Uterus (tissue), 4 donors: Measurements from ENCODE around the gene WDFY2. TPM values are rescaled to one million over a fixed set of nuclear protein-coding genes. Genes with fewer than 3 reads are reported as not detected.

ENCODE experiments used
- DNase-seq, 2 donors: peaks; one replicate each; pipeline ENCODE4 v3.0.0-alpha.2; 2019 to 2020
- H3K27ac ChIP-seq, 2 donors: fragments of 200-600 bp; sonication (generic); 1 replicate in 1 of 2; 2 replicates in 1 of 2; pipeline ENCODE4 v1.5.1; 2016 to 2018
- H3K27me3 ChIP-seq, 2 donors: fragments of 200-600 bp; sonication (generic); one replicate each; pipeline ENCODE4 v1.5.1; 2018 to 2019; ENCODE audit warnings: control low read depth in 1 of 2
- H3K36me3 ChIP-seq, 2 donors: fragments of 200-600 bp; sonication (generic); one replicate each; pipeline ENCODE4 v1.5.1; 2019; ENCODE audit warnings: control low read depth in 1 of 2
- H3K4me1 ChIP-seq, 2 donors: fragments of 200-600 bp; sonication (generic); one replicate each; pipeline ENCODE4 v1.5.1; 2018 to 2019; ENCODE audit warnings: control low read depth in 1 of 2
- H3K4me3 ChIP-seq, 2 donors: fragments of 200-600 bp; sonication (generic); 1 replicate in 1 of 2; 2 replicates in 1 of 2; pipeline ENCODE4 v1.5.1; 2018 to 2019; ENCODE audit warnings: mild to moderate bottlenecking in 1 of 2
- H3K9me3 ChIP-seq, 2 donors: fragments of 200-600 bp; sonication (generic); one replicate each; pipeline ENCODE4 v1.5.1; 2019; ENCODE audit warnings: control low read depth in 1 of 2
- CTCF ChIP-seq, 4 experiments: fragments of 200-600 bp in 2 of 4; fragments of 450-650 bp in 2 of 4; sonication (generic) in 2 of 4; IDR thresholded peaks; one replicate each; pipeline ENCODE4 v1.5.1; 2016 to 2019; ENCODE audit warnings: antibody characterized with exemption in 4 of 4, mild to moderate bottlenecking in 2 of 4, moderate library complexity in 1 of 4
- POLR2A ChIP-seq, 2 donors: fragments of 450-650 bp; IDR thresholded peaks; one replicate each; pipeline ENCODE4 v1.6.1; 2016; ENCODE audit warnings: antibody characterized with exemption in 2 of 2, mild to moderate bottlenecking in 1 of 2, moderate library complexity in 1 of 2
- intact Hi-C: fragments of 100-400 bp; cut with DNase I; formaldehyde crosslinking; loops from one replicate; pipeline ENCODE4 v1.15.1; 2023; ENCODE audit warnings: low total_unique reads
- total RNA-seq, 4 donors: library from RNA; depleted of rRNA in 3 of 4; stranded (reverse); fragments of >200 nt in 3 of 4; gene quantifications; one replicate each; pipeline versions ENCODE4 v1.1.0 to v1.2.4, GENCODE V29; 2014 to 2023
- donor health status: DM: yes; HTN: yes; CAD: no.

Gene WDFY2
- total RNA-seq, 4 donors from 2014 or later: 7.9 to 21.0 (median 9.1) TPM

GRCh38 chr13:51771418-51772104, 187.3 kb downstream of the WDFY2 start:
- DNase-seq: no peak
- intact Hi-C loops: no loop called here
- Histone ChIP-seq H3K27ac (peak overlapping the region; percentile 92 to 96), H3K4me3 (no peak overlapping the region), H3K27me3 (no peaks in the 10 kb centered on the region), H3K36me3 (no peaks in the 10 kb centered on the region), H3K4me1 (peaks cover 9 to 10% of the 10 kb centered on the region in 2 donors), H3K9me3 (no peaks in the 10 kb centered on the region)
- TF ChIP-seq POLR2A (IDR thresholded peaks at IDR 0.05): no peak
- TF ChIP-seq CTCF (IDR thresholded peaks at IDR 0.05): no peak

DNA sequence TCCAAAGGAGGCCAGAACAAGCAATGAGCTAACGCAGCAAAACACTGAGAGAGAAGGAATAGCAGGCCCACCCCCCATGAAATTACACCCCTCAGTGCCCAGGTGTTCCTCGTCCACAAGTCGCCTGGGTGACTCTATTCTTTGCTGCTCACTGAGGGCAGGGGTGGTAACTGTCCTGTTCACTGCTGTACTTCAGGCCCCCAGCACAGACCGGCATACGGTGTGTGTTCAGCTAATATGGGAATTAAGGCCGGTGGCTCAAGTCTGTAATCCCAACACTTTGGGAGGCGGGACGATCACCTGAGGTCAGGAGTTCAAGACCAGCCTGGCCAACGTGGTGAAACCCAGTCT, 187.8 kb downstream of the WDFY2 start:
- Histone ChIP-seq H3K4me1 (peaks cover 9 to 10% of the 10 kb centered on the region in 2 donors), H3K36me3 (no peaks in the 10 kb centered on the region), H3K27ac (peak overlapping the region; percentile 92 to 96), H3K4me3 (no peak overlapping the region), H3K27me3 (no peaks in the 10 kb centered on the region), H3K9me3 (no peaks in the 10 kb centered on the region)
- TF ChIP-seq CTCF (IDR thresholded peaks at IDR 0.05): no peak
- no peak for TF ChIP-seq POLR2A (IDR thresholded peaks at IDR 0.05)
- intact Hi-C loops: no loop called here
- no peak for DNase-seq

- H3K27ac ChIP-seq: peak overlapping the region; percentile 27 to 92
- no peak overlapping the region for H3K4me3 ChIP-seq
- intact Hi-C loops: no loop called here
- H3K36me3 ChIP-seq: no peaks in the 10 kb centered on the region
- no peaks in the 10 kb centered on the region for H3K9me3 ChIP-seq
- H3K4me1 ChIP-seq: peaks cover 9 to 10% of the 10 kb centered on the region in 2 donors
- TF ChIP-seq POLR2A (IDR thresholded peaks at IDR 0.05): no peak
- TF ChIP-seq CTCF (IDR thresholded peaks at IDR 0.05): no peak
- no peaks in the 10 kb centered on the region for H3K27me3 ChIP-seq
- no peak for DNase-seq
These were observed 188.5 kb downstream of the WDFY2 start for GRCh38 chr13:51772781-51773180.

DNA sequence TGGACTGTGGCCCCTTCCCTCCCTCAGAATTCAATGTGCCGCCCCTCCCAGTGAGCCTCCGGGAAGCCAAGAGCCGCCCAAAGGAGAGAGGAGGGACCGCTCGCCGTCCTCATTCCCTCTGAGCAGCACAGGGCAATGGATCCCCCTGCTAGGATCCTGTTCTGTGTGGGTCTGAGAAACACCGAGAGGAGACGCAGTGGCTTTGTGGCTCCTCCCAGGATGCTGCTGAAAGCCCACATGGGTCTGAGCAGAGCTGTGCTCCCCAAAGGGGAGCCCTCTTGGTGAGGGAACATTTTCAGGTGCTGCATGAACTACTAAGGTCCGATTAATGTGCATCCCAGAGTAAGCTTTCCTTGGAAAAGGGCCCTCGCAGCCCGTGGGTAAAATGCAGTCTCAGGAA, 189.3 kb downstream of the WDFY2 start:
- peaks cover 9 to 10% of the 10 kb centered on the region in 2 donors for H3K4me1 ChIP-seq
- intact Hi-C loops: no loop called here
- no peak overlapping the region for H3K27ac ChIP-seq
- DNase-seq: no peak
- no peaks in the 10 kb centered on the region for H3K27me3 ChIP-seq
- H3K4me3 ChIP-seq: no peak overlapping the region
- no peak for TF ChIP-seq CTCF (IDR thresholded peaks at IDR 0.05)
- no peaks in the 10 kb centered on the region for H3K36me3 ChIP-seq
- H3K9me3 ChIP-seq: no peaks in the 10 kb centered on the region

DNA sequence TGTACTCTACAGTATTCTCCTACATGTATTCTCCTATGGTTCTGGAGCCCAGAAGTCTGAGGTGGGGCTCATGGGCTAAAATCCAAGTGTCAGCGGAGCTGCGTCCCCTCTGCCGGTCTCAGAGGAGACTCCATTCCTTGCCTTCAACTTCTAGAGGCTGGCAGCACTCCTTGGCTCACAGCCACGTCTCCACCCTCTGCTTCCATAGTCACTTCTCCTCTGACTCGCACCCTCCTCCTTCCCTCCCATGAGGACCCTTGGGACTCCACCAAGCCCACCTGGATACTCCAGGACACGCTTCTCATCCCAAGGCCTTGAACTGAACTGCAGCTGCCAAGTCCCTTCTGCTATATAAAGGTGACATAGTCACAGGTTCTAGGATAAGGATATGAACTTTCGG, 191.9 kb downstream of the WDFY2 start:
- DNase-seq: no peak
- no peaks in the 10 kb centered on the region for H3K4me1 ChIP-seq
- no peak for TF ChIP-seq CTCF (IDR thresholded peaks at IDR 0.05)
- TF ChIP-seq POLR2A (IDR thresholded peaks at IDR 0.05): no peak
- no peak overlapping the region for H3K27ac ChIP-seq
- no peak overlapping the region for H3K4me3 ChIP-seq
- no peaks in the 10 kb centered on the region for H3K9me3 ChIP-seq
- H3K36me3 ChIP-seq: no peaks in the 10 kb centered on the region
- H3K27me3 ChIP-seq: no peaks in the 10 kb centered on the region
- intact Hi-C loops: no loop called here
